ENCODE results near the gene WDR54.

- TF ChIP-seq CTCF (IDR thresholded peaks at IDR 0.05) (no peak), POLR2A (IDR thresholded peaks at IDR 0.05) (no peak)
Observed at GRCh38 chr2:74373221-74373676, 48.3 kb upstream of the WDR54 start.

Data from adrenal gland (tissue), 5 donors.